Head of caudate nucleus (tissue), 42 donors: Measurements from ENCODE around the gene BCAT1.
"Not testable (repeated sequence)": the region's sequence is repeated elsewhere in the genome, so short reads cannot be mapped to it uniquely, and the experiment has no call there.

Source experiments
- DNase-seq, 42 donors: peaks; one replicate each; pipeline versions ENCODE4 v3.0.0 to v3.0.0-alpha.2; 2020 to 2021; ENCODE audit warnings: mixed read lengths in 7 of 42
- intact Hi-C: fragments of 100-400 bp; cut with DNase I; formaldehyde crosslinking; loops from one replicate; pipeline ENCODE4 v1.15.0; 2022

BCAT1 gene

GRCh38 chr12:24931666-24932405 lies 17.1 kb downstream of the BCAT1 start:
- intact Hi-C loops: no loop called here
- DNase-seq: peak in 4 of 42 donors; percentile 14 to 22 (median 19)

- intact Hi-C loops: no loop called here
- no peak for DNase-seq
Observed at GRCh38 chr12:24929953-24930352, 18.9 kb downstream of the BCAT1 start.

- intact Hi-C loops: not testable (repeated sequence)
Observed at GRCh38 chr12:24928533-24929306, 20.2 kb downstream of the BCAT1 start.

GRCh38 chr12:24928131-24928530 lies 20.8 kb downstream of the BCAT1 start:
- no peak for DNase-seq
- intact Hi-C loops: no loop called here

More at GRCh38 chr12:24928533-24929306, 20.2 kb downstream of the BCAT1 start:
- not testable (repeated sequence) for DNase-seq

- DNase-seq, intact Hi-C loops: not testable (repeated sequence)
Observed at GRCh38 chr12:24926080-24926479, 22.8 kb downstream of the BCAT1 start.

- DNase-seq: no peak
- intact Hi-C loops: no loop called here
Observed at GRCh38 chr12:24922090-24922489, 26.8 kb downstream of the BCAT1 start.

GRCh38 chr12:24921251-24922038 lies 27.5 kb downstream of the BCAT1 start:
- DNase-seq: no peak
- intact Hi-C loops: no loop called here

- intact Hi-C loops: no loop called here
- no peak for DNase-seq
Observed at GRCh38 chr12:24920141-24920540, 28.8 kb downstream of the BCAT1 start.

GRCh38 chr12:24919346-24920001 lies 29.4 kb downstream of the BCAT1 start:
- intact Hi-C loops: no loop called here
- DNase-seq: no peak

- intact Hi-C loops: no loop called here
- DNase-seq: no peak
Observed at GRCh38 chr12:24918596-24918995, 30.3 kb downstream of the BCAT1 start.

GRCh38 chr12:24915501-24915900 lies 33.4 kb downstream of the BCAT1 start:
- intact Hi-C loops: no loop called here
- no peak for DNase-seq

GRCh38 chr12:24913953-24914352 lies 34.9 kb downstream of the BCAT1 start:
- intact Hi-C loops: no loop called here
- no peak for DNase-seq

GRCh38 chr12:24913130-24913529 lies 35.8 kb downstream of the BCAT1 start:
- no peak for DNase-seq
- intact Hi-C loops: no loop called here

- peak in 9 of 42 donors; percentile 11 to 49 (median 29) for DNase-seq
- intact Hi-C loops: no loop called here
Observed at GRCh38 chr12:24911271-24911791, 37.6 kb downstream of the BCAT1 start.

GRCh38 chr12:24910192-24910591 lies 38.7 kb downstream of the BCAT1 start:
- DNase-seq, intact Hi-C loops: not testable (repeated sequence)

- intact Hi-C loops: no loop called here
- no peak for DNase-seq
Observed at GRCh38 chr12:24909667-24910066, 39.2 kb downstream of the BCAT1 start.

- intact Hi-C loops: no loop called here
- DNase-seq: no peak
Observed at GRCh38 chr12:24907464-24907863, 41.4 kb downstream of the BCAT1 start.

- DNase-seq: no peak
- intact Hi-C loops: no loop called here
Observed at GRCh38 chr12:24906141-24906540, 42.8 kb downstream of the BCAT1 start.

- intact Hi-C loops: no loop called here
- DNase-seq: no peak
Observed at GRCh38 chr12:24905431-24905830, 43.5 kb downstream of the BCAT1 start.
